Fibroblast of pulmonary artery (primary cell): ENCODE measurements around the gene SPSB4.

Source experiments
- DNase-seq: peaks from one replicate; pipeline ENCODE4 v3.0.0-alpha.2; 2010; ENCODE audit warnings: low read depth
- H3K4me3 ChIP-seq: replicated peaks from 2 replicates; pipeline ENCODE4 v1.5.1; 2011; ENCODE audit warnings: low read depth, mild to moderate bottlenecking, control low read depth, low read length, moderate library complexity
- CTCF ChIP-seq: IDR thresholded peaks from 2 replicates; pipeline ENCODE4 v1.5.1; 2011; ENCODE audit warnings: mild to moderate bottlenecking, control low read depth, low read length, inconsistent platforms; ENCODE audit errors: missing control alignments

SPSB4 gene

GRCh38 chr3:141150931-141151330 lies 99.8 kb downstream of the SPSB4 start:
- no peak for DNase-seq
- no peak overlapping the region for H3K4me3 ChIP-seq
- TF ChIP-seq CTCF, result no peak

DNA sequence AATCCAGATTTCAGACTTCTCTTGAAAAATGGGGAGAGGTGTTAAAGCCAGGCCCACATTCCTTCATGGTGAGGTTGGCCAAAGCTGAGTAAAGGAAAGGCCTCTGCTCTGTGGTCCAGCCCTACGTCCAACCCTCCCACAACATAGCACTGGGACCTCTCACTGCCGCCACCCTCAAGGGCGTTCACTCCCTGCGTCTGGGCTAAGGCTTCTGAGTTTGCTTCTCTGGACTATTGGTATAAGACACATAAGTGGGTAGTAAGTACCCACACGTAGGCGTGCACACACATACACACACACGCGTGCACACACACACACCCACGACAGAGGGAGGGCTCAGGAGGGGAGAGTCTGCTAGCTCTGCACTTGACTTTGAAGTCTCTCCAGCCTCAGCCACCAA lies 100.3 kb downstream of the SPSB4 start:
- no peak for TF ChIP-seq CTCF
- no peak for DNase-seq
- H3K4me3 ChIP-seq, result no peak overlapping the region

- H3K4me3 ChIP-seq, result no peak overlapping the region
- TF ChIP-seq CTCF, result no peak
- DNase-seq, result no peak
Observed at GRCh38 chr3:141152130-141152529, 101.0 kb downstream of the SPSB4 start.

DNA sequence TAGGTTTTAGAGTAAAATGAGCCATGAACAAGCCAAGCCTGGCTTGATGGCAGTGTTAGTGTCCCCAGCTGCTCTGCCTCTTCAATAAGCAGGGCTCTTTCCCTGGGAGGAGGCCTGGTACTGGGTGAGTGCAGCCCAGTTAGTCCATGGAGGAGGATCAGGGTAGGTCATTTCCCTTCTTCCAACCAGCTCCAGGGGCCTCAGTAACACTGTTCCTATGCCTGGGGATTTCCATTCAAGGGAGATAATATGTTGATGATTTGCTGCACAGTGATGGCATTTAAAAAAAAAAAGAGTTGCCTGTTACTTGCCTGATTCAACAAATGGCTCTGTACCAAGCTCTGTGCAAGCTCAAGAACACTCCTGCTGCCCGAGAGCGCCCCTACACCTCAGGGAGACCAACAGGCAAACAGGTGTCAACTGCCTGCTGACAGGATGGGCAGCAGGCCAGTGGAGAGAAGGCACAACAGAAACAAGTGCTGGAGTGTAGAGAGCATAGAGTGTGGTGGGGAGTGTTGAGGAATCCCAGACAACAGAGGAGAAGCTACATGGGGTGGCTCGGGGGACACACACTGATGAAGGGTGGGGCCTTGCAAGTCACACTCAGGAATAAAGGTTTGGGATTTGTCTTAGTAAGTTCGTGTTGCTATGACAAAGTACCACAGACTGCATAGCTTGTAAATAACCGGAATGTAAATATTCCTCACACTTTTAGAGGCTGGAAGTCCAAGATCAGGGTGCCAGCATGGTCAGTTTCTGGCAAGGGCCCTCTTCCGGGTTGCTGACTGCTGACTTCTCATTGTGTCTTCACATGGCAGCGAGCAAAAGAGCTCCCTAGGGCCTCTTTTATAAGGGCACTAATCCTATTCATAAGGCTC lies 101.9 kb downstream of the SPSB4 start:
- no peak for TF ChIP-seq CTCF
- H3K4me3 ChIP-seq, result no peak overlapping the region
- DNase-seq, result no peak

GRCh38 chr3:141153679-141153966 lies 102.5 kb downstream of the SPSB4 start:
- TF ChIP-seq CTCF, result no peak
- DNase-seq, result no peak
- H3K4me3 ChIP-seq, result no peak overlapping the region

- DNase-seq, result no peak
- TF ChIP-seq CTCF, result no peak
- no peak overlapping the region for H3K4me3 ChIP-seq
Observed at GRCh38 chr3:141164852-141165251, 113.7 kb downstream of the SPSB4 start.

DNA sequence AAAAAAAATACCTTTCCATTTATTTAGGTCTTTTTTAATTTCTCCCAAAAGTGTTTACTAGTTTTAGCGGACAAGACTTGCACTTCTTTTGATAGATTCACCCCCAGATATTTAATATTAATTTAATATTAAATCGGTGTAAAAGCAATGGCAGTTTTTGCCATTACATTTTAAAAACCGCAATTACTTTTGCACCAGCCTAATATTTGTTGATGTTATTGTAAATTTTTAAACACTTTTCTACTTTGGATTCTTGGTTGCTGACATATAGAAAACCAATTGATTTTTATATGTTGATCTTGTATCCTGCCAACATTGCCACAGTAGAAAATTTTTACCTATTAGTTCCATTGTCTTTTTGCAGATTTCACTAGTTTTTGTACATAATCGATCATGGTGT lies 116.5 kb downstream of the SPSB4 start:
- no peak overlapping the region for H3K4me3 ChIP-seq
- TF ChIP-seq CTCF, result no peak
- DNase-seq, result no peak
